GM12878 (cell line): ENCODE results near the gene BMF. TPM values are rescaled to one million over a fixed set of nuclear protein-coding genes. Genes with fewer than 3 reads are reported as not detected.

Source experiments
- ATAC-seq: fragments of 200-7000 bp; cut with Tn5 transposase; 3 replicates; pipeline ENCODE4 v1.9.1; 2020; ENCODE audit warnings: mild to moderate bottlenecking, moderate library complexity
- Bru-seq: library from RNA; stranded (reverse); fragments of 400-500 nt; gene quantifications from one replicate; lab custom pipeline; 2021; lab: Mats Ljungman, UMichigan
- BruChase-seq, 2 experiments: library from RNA; stranded (reverse); fragments of 400-500 nt; gene quantifications; one replicate each; lab custom pipeline; 2021; lab: Mats Ljungman, UMichigan
- BruUV-seq: library from RNA; stranded (reverse); fragments of 400-500 nt; replicated peaks from 2 replicates; lab custom pipeline; 2021; lab: Mats Ljungman, UMichigan
- CTCF ChIA-PET: fragments of 300-600 bp; sonication (Branson Sonifier 250); formaldehyde crosslinking; extraction: SDS; loops from one replicate; lab custom pipeline; 2021; ENCODE audit warnings: inconsistent platforms; lab: Yijun Ruan, JAX
- POLR2A ChIA-PET: fragments of 350-600 bp; formaldehyde crosslinking; extraction: SDS; loops from one replicate; lab custom pipeline; 2021; ENCODE audit warnings: inconsistent platforms; lab: Charles Lee
- RAD21 ChIA-PET: fragments of 300-600 bp; sonication (Branson Sonifier 250); formaldehyde crosslinking; loops from one replicate; lab custom pipeline; 2023; ENCODE audit warnings: antibody characterized with exemption; ENCODE audit not compliant: unreplicated experiment; lab: Charles Lee
- SMC1A ChIA-PET: fragments of 300-600 bp; sonication (Branson Sonifier 250); formaldehyde crosslinking; loops from one replicate; lab custom pipeline; 2023; ENCODE audit not compliant: unreplicated experiment, uncharacterized antibody; lab: Charles Lee
- DNase-seq: peaks from one replicate; pipeline ENCODE4 v3.0.0-alpha.2; 2011; ENCODE audit warnings: low read depth, low spot score
- FAIRE-seq: peaks from 3 replicates; lab custom pipeline; 2011; peaks lifted over from hg19 to GRCh38; lab: Jason Lieb, UNC
- H2AFZ ChIP-seq: 2 replicates; pipeline ENCODE4 v1.6.0; 2011; ENCODE audit warnings: low read depth, low read length, control low read depth; ENCODE audit not compliant: control insufficient read depth
- H3K27ac ChIP-seq: 2 replicates; pipeline ENCODE4 v1.5.1; 2011; ENCODE audit warnings: control low read depth; ENCODE audit not compliant: control insufficient read depth, insufficient read depth
- H3K27me3 ChIP-seq, 2 experiments: replicated peaks in 1 of 2; 2 replicates each; pipeline versions ENCODE4 v1.6.0 to v1.6.1; 2011; ENCODE audit warnings: low read length in 1 of 2; ENCODE audit not compliant: control insufficient read depth in 2 of 2, insufficient read depth in 2 of 2
- H3K36me3 ChIP-seq, 2 experiments: 2 replicates each; pipeline ENCODE4 v1.5.1; 2011; ENCODE audit warnings: low read length in 1 of 2; ENCODE audit not compliant: control insufficient read depth in 2 of 2, insufficient read depth in 2 of 2
- H3K4me1 ChIP-seq: 2 replicates; pipeline ENCODE4 v1.6.1; 2011; ENCODE audit warnings: mild to moderate bottlenecking, low read length, moderate library complexity, mixed read lengths; ENCODE audit not compliant: control insufficient read depth, insufficient read depth
- H3K4me2 ChIP-seq: 2 replicates; pipeline ENCODE4 v1.6.0; 2011; ENCODE audit warnings: control low read depth; ENCODE audit not compliant: control insufficient read depth, insufficient read depth
- H3K4me3 ChIP-seq: fragments of 200-600 bp; sonication (generic); 2 replicates; pipeline ENCODE4 v1.5.1; 2016
- H3K79me2 ChIP-seq: 2 replicates; pipeline ENCODE4 v1.6.0; 2011; ENCODE audit warnings: low read length; ENCODE audit not compliant: control insufficient read depth, insufficient read depth
- H3K9ac ChIP-seq: 2 replicates; pipeline ENCODE4 v1.8.0; 2011; ENCODE audit warnings: low read length, control low read depth, mixed read lengths; ENCODE audit not compliant: control insufficient read depth, insufficient read depth
- H3K9me3 ChIP-seq: replicated peaks from 3 replicates; pipeline ENCODE4 v1.5.1; 2011; ENCODE audit warnings: mild to moderate bottlenecking, low read length; ENCODE audit not compliant: control insufficient read depth, insufficient read depth
- H4K20me1 ChIP-seq: 2 replicates; pipeline ENCODE4 v1.6.0; 2011; ENCODE audit not compliant: control insufficient read depth, insufficient read depth
- CBX5 ChIP-seq: sonication (generic); IDR thresholded peaks from 2 replicates; pipeline ENCODE4 v1.6.1; 2016; ENCODE audit warnings: low read depth, moderate library complexity, mild to moderate bottlenecking, inconsistent platforms
- CHD1 ChIP-seq: IDR thresholded peaks from 2 replicates; pipeline ENCODE4 v1.6.1; 2012; ENCODE audit warnings: low read depth, low read length, improper control_type of control experiment
- EZH2 ChIP-seq: IDR thresholded peaks from 2 replicates; pipeline ENCODE4 v1.6.1; 2012; ENCODE audit warnings: low read depth, mild to moderate bottlenecking, control low read depth, inconsistent platforms, low read length, borderline replicate concordance; ENCODE audit not compliant: control insufficient read depth
- FOS ChIP-seq: IDR thresholded peaks from 3 replicates; pipeline ENCODE4 v1.6.1; 2011; ENCODE audit warnings: borderline replicate concordance; ENCODE audit not compliant: insufficient read length; ENCODE audit errors: extremely low read depth
- GABPA ChIP-seq: IDR thresholded peaks from 2 replicates; pipeline ENCODE4 v1.6.1; 2014; ENCODE audit warnings: antibody characterized with exemption, low read depth, mild to moderate bottlenecking, inconsistent platforms
- MTA3 ChIP-seq: IDR thresholded peaks from 2 replicates; pipeline ENCODE4 v1.6.1; 2012; ENCODE audit warnings: low read length, inconsistent platforms, borderline replicate concordance
- POU2F2 ChIP-seq: IDR thresholded peaks from 3 replicates; pipeline ENCODE4 v1.6.1; 2011; ENCODE audit warnings: low read depth, mild to moderate bottlenecking, low read length, borderline replicate concordance
- SMAD1 ChIP-seq: fragments of 450-650 bp; IDR thresholded peaks from 2 replicates; pipeline ENCODE4 v1.6.1; 2018; ENCODE audit warnings: mild to moderate bottlenecking, low read depth; ENCODE audit not compliant: partially characterized antibody
- SREBF1 ChIP-seq: IDR thresholded peaks from 2 replicates; pipeline ENCODE4 v1.6.1; 2012; ENCODE audit warnings: mild to moderate bottlenecking, low read length
- STAT1 ChIP-seq: fragments of 450-650 bp; conservative IDR thresholded peaks from 2 replicates; pipeline ENCODE4 v1.6.1; 2014; ENCODE audit warnings: antibody characterized with exemption, mild to moderate bottlenecking
- ZSCAN29 ChIP-seq: fragments of 450-650 bp; IDR thresholded peaks from 2 replicates; pipeline ENCODE4 v1.6.1; 2017; ENCODE audit warnings: mild to moderate bottlenecking, moderate library complexity
- WGBS: methylation state at CpG from one replicate; pipeline ENCODE4 v1.1.6; 2016; ENCODE audit warnings: low lambda C conversion rate; ENCODE audit not compliant: insufficient replicate concordance, insufficient coverage; ENCODE audit errors: missing lambda C conversion rate; 5-methylcytosine and 5-hydroxymethylcytosine counted together
- in situ Hi-C: fragments of 300-500 bp; cut with MboI; formaldehyde crosslinking; loops from 9 replicates; pipeline ENCODE4 v1.14.3; 2018; ENCODE audit warnings: mixed read lengths
- intact Hi-C: fragments of 100-400 bp; cut with micrococcal nuclease; formaldehyde crosslinking; loops from one replicate; pipeline ENCODE4 v1.14.2; 2022; ENCODE audit not compliant: unreplicated experiment
- long read RNA-seq, 2 experiments: library from polyadenylated mRNA; unstranded; transcript quantifications; one replicate each; pipeline ENCODE4 v2.0.0, GENCODE V29; 2019 to 2020
- polyA minus RNA-seq, 3 experiments: library from RNA; depleted of rRNA, polyadenylated mRNA; stranded (reverse); fragments of >200 nt; gene quantifications; 2 replicates each; pipeline ENCODE4 v1.2.3, GENCODE V29; 2011
- polyA plus RNA-seq, 11 experiments: library from polyadenylated mRNA; depleted of rRNA in 4 of 11; unstranded in 6 of 11; stranded (reverse) in 5 of 11; fragments of >200 nt; fragmentation: Nextera tagmentation in 4 of 11; fragmentation: Illumina TruSeq in 1 of 11; extraction: Ambion mirVana in 4 of 11; extraction: Trizol in 1 of 11; gene quantifications; 1 replicate in 1 of 11; 2 replicates in 10 of 11; pipeline versions ENCODE4 v1.2.1 to v1.2.3, GENCODE V29; 2011 to 2016; ENCODE audit warnings: inconsistent platforms in 2 of 11, missing spikeins in 2 of 11, low read depth in 1 of 11
- total RNA-seq, 4 experiments: library from RNA; depleted of rRNA in 3 of 4; stranded (reverse); fragments of >200 nt in 3 of 4; fragmentation: Illumina TruSeq in 1 of 4; extraction: Trizol in 1 of 4; gene quantifications; 2 replicates each; pipeline versions ENCODE4 v1.2.1 to v1.2.3, GENCODE V29; 2013 to 2021
- TF ChIP-seq, protein P1 (sequence below), 3 experiments: IDR thresholded peaks in 2 of 3; conservative IDR thresholded peaks in 1 of 3; 2 replicates each; pipeline ENCODE4 v1.5.1; 2011; ENCODE audit warnings: low read depth in 3 of 3, low read length in 3 of 3, mild to moderate bottlenecking in 3 of 3, control low read depth in 2 of 3, moderate library complexity in 2 of 3, inconsistent platforms in 1 of 3, mixed read lengths in 1 of 3; ENCODE audit not compliant: control insufficient read depth in 2 of 3, insufficient read depth in 1 of 3; ENCODE audit errors: extremely low read depth in 1 of 3
- TF ChIP-seq, protein P2 (sequence below): fragments of 150-350 bp; IDR thresholded peaks from 2 replicates; pipeline ENCODE4 v1.6.1; 2014; ENCODE audit warnings: mild to moderate bottlenecking, low read depth, low read length

The BMF gene, protein sequence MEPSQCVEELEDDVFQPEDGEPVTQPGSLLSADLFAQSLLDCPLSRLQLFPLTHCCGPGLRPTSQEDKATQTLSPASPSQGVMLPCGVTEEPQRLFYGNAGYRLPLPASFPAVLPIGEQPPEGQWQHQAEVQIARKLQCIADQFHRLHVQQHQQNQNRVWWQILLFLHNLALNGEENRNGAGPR
- 43.4 and 50.5 TPM in 2 replicates for total RNA-seq (2013; cell fraction: nucleolus; rRNA removed)
- total RNA-seq (2014; rRNA removed) (17.3 and 19.2 TPM in 2 replicates), total RNA-seq (2014; rRNA removed; fragmentation: Illumina TruSeq; extraction: Trizol) (16.4 and 20.1 TPM in 2 replicates), total RNA-seq (2021) (34.9 and 35.7 TPM in 2 replicates), polyA plus RNA-seq (2011; rRNA removed) (14.7 and 22.1 TPM in 2 replicates), polyA plus RNA-seq (2014; fragmentation: Illumina TruSeq; extraction: Trizol) (17.4 and 23.8 TPM in 2 replicates), polyA plus RNA-seq (2014; fragmentation: Nextera tagmentation; extraction: Ambion mirVana) (1 to 10 TPM in 1 of 2 experiments, under 1 TPM in 1; 0.82 to 1.3 TPM), polyA plus RNA-seq (2014; rRNA removed) (26.8 and 27.5 TPM in 2 replicates), polyA plus RNA-seq (2016; fragmentation: Nextera tagmentation; extraction: Ambion mirVana) (1 to 10 TPM; 4.0 to 4.2 TPM), polyA minus RNA-seq (2011; rRNA and poly(A)+ RNA removed) (21.4 and 35.2 TPM in 2 replicates), Bru-seq, nascent RNA (percentile 92 among the genes with signal in this experiment), BruChase-seq, experiment 1, labeled RNA remaining after a 6-hour chase (percentile 82 among the genes with signal in this experiment), BruChase-seq, experiment 2, labeled RNA remaining after a 2-hour chase (percentile 93 among the genes with signal in this experiment)
- polyA plus RNA-seq (2011; ENCODE audit: low read depth) = 20.0 TPM
- polyA plus RNA-seq (2011; cell fraction: cytosol; rRNA removed) = 27.1 and 27.9 TPM in 2 replicates
- polyA plus RNA-seq (2011; cell fraction: nucleus; rRNA removed) = 24.6 and 24.9 TPM in 2 replicates
- polyA plus RNA-seq (2012) = 26.9 and 30.0 TPM in 2 replicates
- 8.8 and 9.4 TPM in 2 replicates for polyA minus RNA-seq (2011; cell fraction: cytosol; rRNA and poly(A)+ RNA removed)
- 9.3 and 14.4 TPM in 2 replicates for polyA minus RNA-seq (2011; cell fraction: nucleus; rRNA and poly(A)+ RNA removed)
- long read RNA-seq, experiment 1, partial matches to known transcripts = 0 of 1 reads
- long read RNA-seq, experiment 1, other reads (novel, unspliced or antisense) = 1 of 1 reads
- long read RNA-seq, experiment 2, partial matches to known transcripts = 0 of 3 reads
- long read RNA-seq, experiment 2, other reads (novel, unspliced or antisense) = 3 of 3 reads

DNA sequence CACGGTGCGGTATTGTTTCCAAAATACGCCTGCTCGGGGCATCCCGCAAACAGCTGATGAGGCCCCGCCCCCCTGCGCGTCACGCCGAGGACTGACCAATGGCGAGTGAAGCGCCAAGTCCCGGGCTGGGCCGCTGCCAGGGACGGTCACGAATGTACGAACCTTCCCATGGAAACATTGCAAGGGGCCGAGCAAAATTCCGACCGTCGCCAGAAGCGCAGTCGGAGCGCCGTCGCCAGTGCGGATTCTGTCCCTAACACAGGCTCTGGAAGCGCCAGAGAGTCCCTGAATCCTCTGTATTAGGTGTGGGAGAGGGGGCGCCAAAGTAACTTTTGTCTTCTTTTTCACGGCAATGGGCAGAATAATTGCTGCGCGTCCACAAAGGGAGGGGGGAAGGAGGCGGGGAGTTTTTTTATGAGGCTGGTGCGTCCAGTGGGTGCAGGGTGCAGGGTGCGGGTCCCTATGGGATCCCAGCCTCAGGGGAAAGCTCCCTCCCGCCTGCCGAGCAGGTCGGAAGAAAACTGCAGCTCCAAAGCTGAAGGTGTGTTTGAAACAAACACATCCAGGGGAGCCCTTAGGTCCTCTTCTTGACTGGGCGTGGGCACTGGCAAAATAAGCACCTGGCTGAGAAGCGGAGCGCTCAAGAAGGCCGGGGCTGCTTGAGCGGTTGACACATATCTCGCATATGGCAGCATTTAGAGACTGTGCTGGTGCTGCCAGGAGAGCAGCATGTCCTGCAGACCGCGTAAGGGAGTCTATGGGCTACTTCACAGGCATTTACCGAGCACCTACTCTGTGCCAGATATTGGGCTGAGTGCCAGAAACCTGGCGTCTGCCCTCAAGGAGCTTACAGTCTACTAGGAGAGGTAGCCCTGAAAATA is at the start of gene BMF:
Gene BMF, minus strand, starts transcription at position 25 of the 881 bp plus-strand sequence. CDS start 2,793 bp downstream, outside the sequence.
- FAIRE-seq (peak; percentile 69), ATAC-seq (peak; percentile 60), DNase-seq (peak; percentile 84)
- Histone ChIP-seq H2AFZ (peak within 1 kb of the TSS; percentile 84), H3K27me3 (no peaks in the 10 kb centered on the region), H4K20me1 (no peaks in the 10 kb centered on the region), H3K4me3 (peak within 1 kb of the TSS; percentile 73), H3K9me3 (no peaks in the 10 kb centered on the region), H3K9ac (peak within 1 kb of the TSS; percentile 74), H3K4me2 (peak within 1 kb of the TSS; percentile 96), H3K27ac (peak within 1 kb of the TSS; percentile 96), H3K4me1 (peaks cover 54% of the 10 kb centered on the region), H3K79me2 (peaks cover 21% of the 10 kb centered on the region), H3K36me3 (no peaks in the 10 kb centered on the region)
- in situ Hi-C loops (loop anchor here (10.0 kb wide), 3 partner anchors 54 to 324 kb away; partner anchors contain the start of genes EIF2AK4 and FSIP1), intact Hi-C loops (loop anchor here (2.0 to 10.0 kb wide), 4 partner anchors 52 to 322 kb away; partner anchors contain the start of genes BUB1B and EIF2AK4)
- ChIA-PET RAD21 (interaction anchor here (0.7 to 24.6 kb wide), 9 partner anchors 12 to 164 kb away, joined by 3 to 903 read pairs (median 76); partner anchors contain the start of genes BUB1B and SRP14), POLR2A (interaction anchor here (0.5 to 17.1 kb wide), 7 partner anchors 11 to 69 kb away, joined by 3 to 307 read pairs (median 25); partner anchors contain the start of genes BUB1B and SRP14), CTCF (interaction anchor here (0.7 to 19.0 kb wide), 9 partner anchors 13 to 171 kb away, joined by 3 to 776 read pairs (median 29); partner anchors contain the start of genes BUB1B and SRP14), SMC1A (interaction anchor here (0.9 to 29.7 kb wide), 8 partner anchors 12 to 102 kb away, joined by 3 to 1082 read pairs (median 4); partner anchors contain the start of genes BUB1B and SRP14)
- 10% methylated on average over 48 of the region's 48 CpGs for WGBS
- BruUV-seq = no TSS peak
- TF ChIP-seq MTA3 (no peak), CBX5 (no peak), SREBF1 (no peak), EZH2 (no peak), POU2F2 (peak; percentile 27; the same call in 1 of the 3 replicates), GABPA (no peak), CHD1 (no peak), STAT1 (no peak), ZSCAN29 (no peak), FOS (no peak), SMAD1 (no peak)
- TF ChIP-seq, protein P1, sequence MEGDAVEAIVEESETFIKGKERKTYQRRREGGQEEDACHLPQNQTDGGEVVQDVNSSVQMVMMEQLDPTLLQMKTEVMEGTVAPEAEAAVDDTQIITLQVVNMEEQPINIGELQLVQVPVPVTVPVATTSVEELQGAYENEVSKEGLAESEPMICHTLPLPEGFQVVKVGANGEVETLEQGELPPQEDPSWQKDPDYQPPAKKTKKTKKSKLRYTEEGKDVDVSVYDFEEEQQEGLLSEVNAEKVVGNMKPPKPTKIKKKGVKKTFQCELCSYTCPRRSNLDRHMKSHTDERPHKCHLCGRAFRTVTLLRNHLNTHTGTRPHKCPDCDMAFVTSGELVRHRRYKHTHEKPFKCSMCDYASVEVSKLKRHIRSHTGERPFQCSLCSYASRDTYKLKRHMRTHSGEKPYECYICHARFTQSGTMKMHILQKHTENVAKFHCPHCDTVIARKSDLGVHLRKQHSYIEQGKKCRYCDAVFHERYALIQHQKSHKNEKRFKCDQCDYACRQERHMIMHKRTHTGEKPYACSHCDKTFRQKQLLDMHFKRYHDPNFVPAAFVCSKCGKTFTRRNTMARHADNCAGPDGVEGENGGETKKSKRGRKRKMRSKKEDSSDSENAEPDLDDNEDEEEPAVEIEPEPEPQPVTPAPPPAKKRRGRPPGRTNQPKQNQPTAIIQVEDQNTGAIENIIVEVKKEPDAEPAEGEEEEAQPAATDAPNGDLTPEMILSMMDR (IDR thresholded peaks at IDR 0.05 in 2 of 3, conservative IDR thresholded peaks at IDR 0.05 in 1 of 3; ENCODE audit: control insufficient read depth in 2 of 3, extremely low read depth in 1 of 3, insufficient read depth in 1 of 3, low read depth in 3 of 3, low read length in 3 of 3) = peak in 2 of 3 experiments; percentile 19 to 39; a peak in 3 of 6 replicates
- TF ChIP-seq, protein P2, sequence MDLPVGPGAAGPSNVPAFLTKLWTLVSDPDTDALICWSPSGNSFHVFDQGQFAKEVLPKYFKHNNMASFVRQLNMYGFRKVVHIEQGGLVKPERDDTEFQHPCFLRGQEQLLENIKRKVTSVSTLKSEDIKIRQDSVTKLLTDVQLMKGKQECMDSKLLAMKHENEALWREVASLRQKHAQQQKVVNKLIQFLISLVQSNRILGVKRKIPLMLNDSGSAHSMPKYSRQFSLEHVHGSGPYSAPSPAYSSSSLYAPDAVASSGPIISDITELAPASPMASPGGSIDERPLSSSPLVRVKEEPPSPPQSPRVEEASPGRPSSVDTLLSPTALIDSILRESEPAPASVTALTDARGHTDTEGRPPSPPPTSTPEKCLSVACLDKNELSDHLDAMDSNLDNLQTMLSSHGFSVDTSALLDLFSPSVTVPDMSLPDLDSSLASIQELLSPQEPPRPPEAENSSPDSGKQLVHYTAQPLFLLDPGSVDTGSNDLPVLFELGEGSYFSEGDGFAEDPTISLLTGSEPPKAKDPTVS = no peak
